ENCODE measurements around the gene PPP1R17. TPM values are rescaled to one million over a fixed set of nuclear protein-coding genes. Genes with fewer than 3 reads are reported as not detected.

Gene PPP1R17
- total RNA-seq, 1 donor from 2014 or later, result not detected

DNA sequence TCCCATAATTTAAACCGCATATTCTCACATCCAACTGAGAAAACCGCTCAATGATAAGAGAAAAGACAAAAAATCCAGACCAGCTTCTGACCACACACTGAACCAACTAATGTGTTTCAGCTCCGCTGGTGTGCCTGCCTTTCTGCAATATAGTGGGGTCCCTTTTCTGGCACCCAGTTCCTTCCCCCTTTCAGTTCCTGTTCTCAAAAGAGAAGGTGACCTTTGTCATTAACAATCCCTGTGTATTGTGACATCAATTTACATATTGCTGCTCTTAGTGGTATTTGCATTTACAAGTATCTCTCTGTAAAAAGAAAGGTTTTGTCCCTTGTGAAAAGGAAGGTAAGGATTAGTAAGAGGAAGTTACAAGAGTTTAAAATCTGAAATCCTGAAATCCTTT, 1.4 kb downstream of the PPP1R17 start:
- H3K27ac Mint-ChIP-seq (ENCODE audit: unreplicated experiment), result no peak overlapping the region
- TF ChIP-seq, protein P1, sequence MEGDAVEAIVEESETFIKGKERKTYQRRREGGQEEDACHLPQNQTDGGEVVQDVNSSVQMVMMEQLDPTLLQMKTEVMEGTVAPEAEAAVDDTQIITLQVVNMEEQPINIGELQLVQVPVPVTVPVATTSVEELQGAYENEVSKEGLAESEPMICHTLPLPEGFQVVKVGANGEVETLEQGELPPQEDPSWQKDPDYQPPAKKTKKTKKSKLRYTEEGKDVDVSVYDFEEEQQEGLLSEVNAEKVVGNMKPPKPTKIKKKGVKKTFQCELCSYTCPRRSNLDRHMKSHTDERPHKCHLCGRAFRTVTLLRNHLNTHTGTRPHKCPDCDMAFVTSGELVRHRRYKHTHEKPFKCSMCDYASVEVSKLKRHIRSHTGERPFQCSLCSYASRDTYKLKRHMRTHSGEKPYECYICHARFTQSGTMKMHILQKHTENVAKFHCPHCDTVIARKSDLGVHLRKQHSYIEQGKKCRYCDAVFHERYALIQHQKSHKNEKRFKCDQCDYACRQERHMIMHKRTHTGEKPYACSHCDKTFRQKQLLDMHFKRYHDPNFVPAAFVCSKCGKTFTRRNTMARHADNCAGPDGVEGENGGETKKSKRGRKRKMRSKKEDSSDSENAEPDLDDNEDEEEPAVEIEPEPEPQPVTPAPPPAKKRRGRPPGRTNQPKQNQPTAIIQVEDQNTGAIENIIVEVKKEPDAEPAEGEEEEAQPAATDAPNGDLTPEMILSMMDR (IDR thresholded peaks at IDR 0.05), result no peak
- H3K4me3 Mint-ChIP-seq (ENCODE audit: unreplicated experiment), result no peak overlapping the region
- H3K9me3 Mint-ChIP-seq (ENCODE audit: unreplicated experiment), result no peaks in the 10 kb centered on the region
- peaks cover 7% of the 10 kb centered on the region for H3K27me3 Mint-ChIP-seq (ENCODE audit: unreplicated experiment)
- H3K4me1 Mint-ChIP-seq (ENCODE audit: unreplicated experiment), result no peaks in the 10 kb centered on the region
- DNase-seq (ENCODE audit: extremely low spot score, unreplicated experiment), result no peak
- H3K36me3 Mint-ChIP-seq (ENCODE audit: unreplicated experiment), result no peaks in the 10 kb centered on the region

DNA sequence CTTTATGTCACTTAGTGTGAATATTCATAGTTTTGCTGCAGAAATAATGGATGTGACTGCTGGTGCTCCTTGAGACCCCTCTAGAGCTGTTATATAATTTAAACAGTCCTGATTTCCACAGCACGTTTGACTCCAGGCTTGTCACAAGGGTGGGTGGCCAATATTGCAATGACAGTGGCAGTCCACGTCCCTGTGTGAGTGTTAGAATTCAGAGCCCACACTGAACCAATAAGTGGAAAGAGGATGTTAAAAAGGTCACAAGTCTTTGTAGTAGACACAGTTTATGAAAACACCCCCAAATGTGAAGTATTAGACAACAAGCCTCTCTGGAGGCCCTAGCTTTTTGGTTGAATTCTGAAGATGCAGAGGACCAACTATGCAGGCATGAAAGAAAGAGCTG, 2.0 kb downstream of the PPP1R17 start:
- no peak for DNase-seq (ENCODE audit: extremely low spot score, unreplicated experiment)
- H3K9me3 Mint-ChIP-seq (ENCODE audit: unreplicated experiment), result no peaks in the 10 kb centered on the region
- no peak overlapping the region for H3K27ac Mint-ChIP-seq (ENCODE audit: unreplicated experiment)
- TF ChIP-seq, protein P1 (IDR thresholded peaks at IDR 0.05), result no peak
- H3K4me1 Mint-ChIP-seq (ENCODE audit: unreplicated experiment), result no peaks in the 10 kb centered on the region
- no peaks in the 10 kb centered on the region for H3K36me3 Mint-ChIP-seq (ENCODE audit: unreplicated experiment)
- peaks cover 7% of the 10 kb centered on the region for H3K27me3 Mint-ChIP-seq (ENCODE audit: unreplicated experiment)
- no peak overlapping the region for H3K4me3 Mint-ChIP-seq (ENCODE audit: unreplicated experiment)

DNA sequence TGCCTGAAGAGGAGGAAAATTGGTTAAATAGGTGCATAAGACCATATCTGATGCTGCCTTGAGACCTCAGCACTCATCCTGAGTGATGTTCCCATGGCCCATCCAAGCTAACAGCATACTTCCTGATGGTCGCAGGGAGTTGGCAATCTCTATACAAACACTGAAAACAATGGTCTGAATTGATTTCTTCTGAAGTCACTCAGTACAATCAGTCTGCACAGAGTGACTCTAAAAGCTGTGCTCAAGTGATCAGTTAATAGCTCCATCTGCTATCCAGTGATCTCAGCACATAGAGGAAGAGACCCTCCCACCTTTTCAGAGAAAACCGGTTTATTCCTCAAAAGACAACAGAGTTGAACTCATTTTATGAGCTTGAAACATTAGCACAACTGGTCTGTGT, 3.9 kb downstream of the PPP1R17 start:
- Mint-ChIP-seq H3K4me1 (ENCODE audit: unreplicated experiment) (no peaks in the 10 kb centered on the region), H3K36me3 (ENCODE audit: unreplicated experiment) (no peaks in the 10 kb centered on the region), H3K27ac (ENCODE audit: unreplicated experiment) (no peak overlapping the region), H3K9me3 (ENCODE audit: unreplicated experiment) (no peaks in the 10 kb centered on the region), H3K27me3 (ENCODE audit: unreplicated experiment) (peaks cover 8% of the 10 kb centered on the region), H3K4me3 (ENCODE audit: unreplicated experiment) (no peak overlapping the region)
- no peak for DNase-seq (ENCODE audit: extremely low spot score, unreplicated experiment)
- TF ChIP-seq, protein P1 (IDR thresholded peaks at IDR 0.05), result no peak

DNA sequence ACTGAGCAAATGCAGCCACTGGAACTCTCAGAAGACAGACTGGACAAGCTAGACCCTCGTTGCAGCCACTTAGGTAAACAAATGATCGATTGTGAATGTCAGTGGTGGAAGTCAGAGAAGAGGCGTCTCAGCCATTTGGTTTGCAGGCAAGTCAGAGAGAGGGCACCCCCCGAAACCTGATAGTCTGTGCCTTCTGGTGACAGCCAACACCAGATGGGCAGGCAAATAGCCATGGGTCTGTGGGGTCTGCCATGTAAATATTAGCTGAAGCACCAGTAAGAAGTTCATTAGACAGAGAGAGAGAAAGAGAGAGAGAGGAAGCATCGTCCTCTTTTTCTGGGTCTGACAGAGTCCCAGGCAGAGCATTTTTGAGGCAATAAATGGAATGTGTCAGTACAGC, 5.4 kb downstream of the PPP1R17 start:
- Mint-ChIP-seq H3K4me3 (ENCODE audit: unreplicated experiment) (no peak overlapping the region), H3K36me3 (ENCODE audit: unreplicated experiment) (no peaks in the 10 kb centered on the region), H3K4me1 (ENCODE audit: unreplicated experiment) (no peaks in the 10 kb centered on the region), H3K27me3 (ENCODE audit: unreplicated experiment) (peaks cover 8% of the 10 kb centered on the region), H3K27ac (ENCODE audit: unreplicated experiment) (no peak overlapping the region), H3K9me3 (ENCODE audit: unreplicated experiment) (no peaks in the 10 kb centered on the region)
- no peak for DNase-seq (ENCODE audit: extremely low spot score, unreplicated experiment)
- TF ChIP-seq, protein P1 (IDR thresholded peaks at IDR 0.05), result no peak

DNA sequence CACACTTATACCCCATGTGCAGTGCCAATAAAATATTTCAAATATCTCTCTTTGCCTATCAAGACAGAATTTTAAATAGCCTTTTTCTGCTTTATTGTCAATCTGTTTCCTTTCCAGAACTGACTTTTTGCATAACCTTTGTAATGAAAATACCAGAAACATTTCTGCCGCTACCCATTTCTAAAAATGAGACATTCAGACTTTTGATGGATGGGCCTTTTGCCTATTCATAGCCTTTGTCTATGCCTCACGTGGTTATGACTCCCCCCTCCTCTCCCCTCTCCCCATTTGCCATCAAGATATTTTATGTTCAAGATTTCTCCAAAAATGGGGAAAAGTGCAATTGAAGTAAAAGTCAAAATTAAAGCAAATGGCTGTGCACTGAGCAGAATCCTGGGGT, 5.9 kb downstream of the PPP1R17 start:
- no peaks in the 10 kb centered on the region for H3K36me3 Mint-ChIP-seq (ENCODE audit: unreplicated experiment)
- no peaks in the 10 kb centered on the region for H3K4me1 Mint-ChIP-seq (ENCODE audit: unreplicated experiment)
- no peak overlapping the region for H3K27ac Mint-ChIP-seq (ENCODE audit: unreplicated experiment)
- peaks cover 8% of the 10 kb centered on the region for H3K27me3 Mint-ChIP-seq (ENCODE audit: unreplicated experiment)
- H3K9me3 Mint-ChIP-seq (ENCODE audit: unreplicated experiment), result no peaks in the 10 kb centered on the region
- DNase-seq (ENCODE audit: extremely low spot score, unreplicated experiment), result no peak
- no peak overlapping the region for H3K4me3 Mint-ChIP-seq (ENCODE audit: unreplicated experiment)
- TF ChIP-seq, protein P1 (IDR thresholded peaks at IDR 0.05), result no peak
